ENCODE data around the gene E4F1.

The E4F1 gene

GRCh38 chr16:2206780-2207433 lies 16.5 kb upstream of the E4F1 start:
- no peak for DNase-seq

- no peak for DNase-seq
These were observed 15.5 kb upstream of the E4F1 start for GRCh38 chr16:2207872-2208271.

- DNase-seq = no peak
These were observed 15.1 kb upstream of the E4F1 start for GRCh38 chr16:2208308-2208707.

- DNase-seq = no peak
These were observed 14.6 kb upstream of the E4F1 start for GRCh38 chr16:2208772-2209171.

- no peak for DNase-seq
These were observed 14.0 kb upstream of the E4F1 start for GRCh38 chr16:2209258-2210008.

- DNase-seq = no peak
These were observed 13.4 kb upstream of the E4F1 start for GRCh38 chr16:2210009-2210332.

GRCh38 chr16:2210386-2211365 lies 12.7 kb upstream of the E4F1 start, which contains the start of gene BRICD5:
BRICD5 (minus strand) TSS chr16:2210863; CDS start chr16:2210833, 30 bp downstream.
- no peak for DNase-seq

GRCh38 chr16:2211923-2212347 lies 11.5 kb upstream of the E4F1 start:
- no peak for DNase-seq

- DNase-seq = no peak
These were observed 10.7 kb upstream of the E4F1 start for GRCh38 chr16:2212362-2213324.

- DNase-seq = no peak
These were observed 9.3 kb upstream of the E4F1 start for GRCh38 chr16:2213817-2214718.

- DNase-seq = no peak
These were observed 8.7 kb upstream of the E4F1 start, which contains the start of gene PGP for GRCh38 chr16:2214719-2214968. PGP (minus strand) TSS chr16:2214840; CDS start chr16:2214777, 63 bp downstream.

GRCh38 chr16:2216330-2216729 lies 7.1 kb upstream of the E4F1 start:
- no peak for DNase-seq

- no peak for DNase-seq
These were observed 623 bp downstream of the E4F1 start for GRCh38 chr16:2223942-2224486.

- DNase-seq = no peak
These were observed 2.9 kb downstream of the E4F1 start for GRCh38 chr16:2226245-2226793.

GRCh38 chr16:2226918-2227317 lies 3.5 kb downstream of the E4F1 start:
- DNase-seq = no peak

GRCh38 chr16:2228161-2228824 lies 4.9 kb downstream of the E4F1 start:
- no peak for DNase-seq

- DNase-seq = no peak
These were observed 5.7 kb downstream of the E4F1 start for GRCh38 chr16:2229091-2229490.

- DNase-seq = no peak
These were observed 6.3 kb downstream of the E4F1 start for GRCh38 chr16:2229632-2230250.

GRCh38 chr16:2230376-2230775 lies 7.0 kb downstream of the E4F1 start:
- no peak for DNase-seq

Data from activated CD4-positive, alpha-beta T cell treated with anti-CD3 and anti-CD28 coated beads, Interleukin-2, Interleukin-6, amounts not matched to agents 100 ng/mL and 50 ng/mL, durations not matched to agents 16 hours and 8 hours (primary cell).